Transverse colon (tissue), 4 donors: ENCODE measurements around the gene GNAI1. TPM values are rescaled to one million over a fixed set of nuclear protein-coding genes. Genes with fewer than 3 reads are reported as not detected.

ENCODE experiments used
- DNase-seq: peaks from one replicate; pipeline ENCODE4 v3.0.0-alpha.2; 2019
- H3K27ac ChIP-seq, 4 donors: fragments of 200-600 bp; sonication (generic); 2 replicates each; pipeline ENCODE4 v1.5.1; 2016 to 2018; ENCODE audit warnings: inconsistent platforms in 4 of 4
- H3K27me3 ChIP-seq: fragments of 200-600 bp; sonication (generic); 2 replicates; pipeline ENCODE4 v1.5.1; 2017; ENCODE audit warnings: inconsistent platforms
- H3K36me3 ChIP-seq, 4 donors: fragments of 200-600 bp; sonication (generic); 2 replicates each; pipeline ENCODE4 v1.5.1; 2017 to 2019; ENCODE audit warnings: inconsistent platforms in 4 of 4
- H3K4me1 ChIP-seq, 4 donors: fragments of 200-600 bp; sonication (generic); 2 replicates each; pipeline ENCODE4 v1.5.1; 2017 to 2020; ENCODE audit warnings: inconsistent platforms in 4 of 4
- H3K4me3 ChIP-seq, 4 donors: fragments of 200-600 bp; sonication (generic); 1 replicate in 1 of 4; 2 replicates in 3 of 4; pipeline versions ENCODE4 v1.5.1 to v1.6.1; 2017 to 2019; ENCODE audit warnings: inconsistent platforms in 4 of 4
- H3K9me3 ChIP-seq, 2 donors: fragments of 200-600 bp; sonication (generic); 2 replicates each; pipeline ENCODE4 v1.5.1; 2017 to 2019; ENCODE audit warnings: inconsistent platforms in 2 of 2
- CTCF ChIP-seq, 5 experiments: fragments of 200-600 bp in 3 of 5; fragments of 450-650 bp in 2 of 5; sonication (generic) in 3 of 5; IDR thresholded peaks; 1 replicate in 2 of 5; 2 replicates in 3 of 5; pipeline ENCODE4 v1.5.1; 2016 to 2017; ENCODE audit warnings: antibody characterized with exemption in 5 of 5, inconsistent platforms in 3 of 5, mild to moderate bottlenecking in 2 of 5, moderate library complexity in 1 of 5
- EP300 ChIP-seq: sonication (generic); formaldehyde crosslinking; IDR thresholded peaks from one replicate; pipeline ENCODE4 v1.6.1; 2017; ENCODE audit warnings: antibody characterized with exemption, low read depth
- POLR2A ChIP-seq: fragments of 450-650 bp; IDR thresholded peaks from one replicate; pipeline ENCODE4 v1.6.1; 2016; ENCODE audit warnings: antibody characterized with exemption, mild to moderate bottlenecking, moderate library complexity
- POLR2AphosphoS5 ChIP-seq, 3 donors: sonication (generic); formaldehyde crosslinking; IDR thresholded peaks; one replicate each; pipeline ENCODE4 v1.6.1; 2016; ENCODE audit warnings: antibody characterized with exemption in 3 of 3
- WGBS, 2 donors: methylation state at CpG; one replicate each; pipeline ENCODE4 v1.1.5; 2018; ENCODE audit warnings: low coverage in 1 of 2; 5-methylcytosine and 5-hydroxymethylcytosine counted together
- in situ Hi-C, 4 donors: fragments of 200-750 bp; cut with MboI; loops; one replicate each; pipeline versions ENCODE4 v1.15.0 to v1.15.1; 2017; ENCODE audit warnings: low sequenced_read_pairs in 3 of 4, low pct_ligation_motif_present in 1 of 4, low pct_unique_long_range_greater_than_20kb in 1 of 4
- intact Hi-C: fragments of 100-400 bp; cut with DNase I; formaldehyde crosslinking; loops from one replicate; pipeline ENCODE4 v1.15.1; 2023; ENCODE audit warnings: low total_unique reads
- total RNA-seq, 4 donors: library from RNA; depleted of rRNA; stranded (reverse); fragments of >200 nt; gene quantifications; one replicate each; pipeline ENCODE4 v1.1.0, GENCODE V29; 2016

Gene GNAI1
- total RNA-seq, 4 donors from 2014 or later, result 3.0 to 46.0 (median 37.4) TPM

- 71 to 80% methylated on average over 4 of the region's 4 CpGs for WGBS, 2 donors
Observed at GRCh38 chr7:80263333-80263732, 128.7 kb downstream of the GNAI1 start.

GRCh38 chr7:80263821-80264220 is 129.2 kb downstream of the GNAI1 start:
- Histone ChIP-seq H3K27ac (no peak overlapping the region), H3K4me3 (no peak overlapping the region), H3K36me3 (no peaks in the 10 kb centered on the region), H3K9me3 (no peaks in the 10 kb centered on the region), H3K4me1 (no peaks in the 10 kb centered on the region), H3K27me3 (no peaks in the 10 kb centered on the region)
- no peak for TF ChIP-seq CTCF (IDR thresholded peaks at IDR 0.05)
- TF ChIP-seq POLR2A, result no peak
- no peak for TF ChIP-seq POLR2AphosphoS5 (IDR thresholded peaks at IDR 0.05)
- no peak for TF ChIP-seq EP300
- intact Hi-C loops, result loop anchor here (5.0 kb wide), 1 partner anchor 1977 kb away; no protein-coding TSS in a partner anchor
- DNase-seq, result no peak
- in situ Hi-C loops, result no loop called here
- WGBS, 2 donors, result 49 to 61% methylated on average over 2 of the region's 2 CpGs

More at GRCh38 chr7:80263333-80263732, 128.7 kb downstream of the GNAI1 start:
- H3K4me1 ChIP-seq, result no peaks in the 10 kb centered on the region
- intact Hi-C loops (loop anchor here (5.0 kb wide), 1 partner anchor 1976 kb away; no protein-coding TSS in a partner anchor), in situ Hi-C loops (no loop called here)
- TF ChIP-seq CTCF (IDR thresholded peaks at IDR 0.05), result no peak
- no peak for TF ChIP-seq POLR2AphosphoS5 (IDR thresholded peaks at IDR 0.05)
- no peak for TF ChIP-seq POLR2A
- no peak for TF ChIP-seq EP300
- H3K27ac ChIP-seq, result no peak overlapping the region
- H3K36me3 ChIP-seq, result no peaks in the 10 kb centered on the region
- no peaks in the 10 kb centered on the region for H3K9me3 ChIP-seq
- no peak for DNase-seq
- no peak overlapping the region for H3K4me3 ChIP-seq
- no peaks in the 10 kb centered on the region for H3K27me3 ChIP-seq

GRCh38 chr7:80264769-80265495 is 130.3 kb downstream of the GNAI1 start:
- Histone ChIP-seq H3K4me1 (no peaks in the 10 kb centered on the region), H3K27ac (no peak overlapping the region), H3K27me3 (no peaks in the 10 kb centered on the region), H3K4me3 (no peak overlapping the region), H3K9me3 (no peaks in the 10 kb centered on the region), H3K36me3 (no peaks in the 10 kb centered on the region)
- no peak for TF ChIP-seq POLR2A
- no peak for TF ChIP-seq POLR2AphosphoS5 (IDR thresholded peaks at IDR 0.05)
- no peak for TF ChIP-seq EP300
- intact Hi-C loops, result loop anchor here (5.0 kb wide), 1 partner anchor 1978 kb away; no protein-coding TSS in a partner anchor
- in situ Hi-C loops, result no loop called here
- WGBS, 2 donors, result 59 to 79% methylated on average over 3 to 6 of the region's 6 CpGs
- no peak for DNase-seq

GRCh38 chr7:80272560-80273239 is 138.1 kb downstream of the GNAI1 start:
- intact Hi-C loops, result no loop called here
- Histone ChIP-seq H3K4me3 (no peak overlapping the region), H3K36me3 (no peaks in the 10 kb centered on the region), H3K9me3 (no peaks in the 10 kb centered on the region), H3K27ac (no peak overlapping the region), H3K27me3 (no peaks in the 10 kb centered on the region), H3K4me1 (peaks cover 0 to 10% (median 6%) of the 10 kb centered on the region in 4 donors)
- 71 to 84% methylated on average over 4 of the region's 4 CpGs for WGBS, 2 donors
- no peak for TF ChIP-seq CTCF (IDR thresholded peaks at IDR 0.05)
- TF ChIP-seq POLR2AphosphoS5 (IDR thresholded peaks at IDR 0.05), result no peak
- TF ChIP-seq EP300, result no peak
- TF ChIP-seq POLR2A, result no peak
- no peak for DNase-seq
- in situ Hi-C loops, result no loop called here
